Type B pancreatic cell (in vitro differentiated cells): ENCODE results near the gene CALCOCO1. TPM values are rescaled to one million over a fixed set of nuclear protein-coding genes. Genes with fewer than 3 reads are reported as not detected.

Experiments
- DNase-seq: peaks from one replicate; pipeline ENCODE4 v3.0.0; 2021; ENCODE audit warnings: mixed read lengths; ENCODE audit not compliant: unreplicated experiment; ENCODE audit errors: extremely low spot score
- H3K27ac Mint-ChIP-seq: 2 replicates; pipeline ENCODE4 v1.8.0; 2021; ENCODE audit warnings: mild to moderate bottlenecking, mixed read lengths
- H3K27me3 Mint-ChIP-seq: 2 replicates; pipeline ENCODE4 v1.8.0; 2021; ENCODE audit warnings: mixed read lengths
- H3K36me3 Mint-ChIP-seq: 2 replicates; pipeline ENCODE4 v1.8.0; 2021; ENCODE audit warnings: mixed read lengths
- H3K4me1 Mint-ChIP-seq: one replicate; pipeline ENCODE4 v1.8.0; 2021; ENCODE audit warnings: mixed read lengths; ENCODE audit not compliant: unreplicated experiment
- H3K4me3 Mint-ChIP-seq: 2 replicates; pipeline ENCODE4 v1.8.0; 2021; ENCODE audit warnings: mild to moderate bottlenecking, mixed read lengths
- H3K9me3 Mint-ChIP-seq: 2 replicates; pipeline ENCODE4 v1.8.0; 2021; ENCODE audit warnings: mixed read lengths
- CTCF ChIP-seq: fragments of 200-600 bp; sonication (generic); conservative IDR thresholded peaks from 2 replicates; pipeline ENCODE4 v1.5.0; 2021; ENCODE audit warnings: antibody characterized with exemption, mild to moderate bottlenecking
- total RNA-seq: library from RNA; stranded (reverse); gene quantifications from 2 replicates; pipeline ENCODE4 v1.2.1, GENCODE V29; 2021; ENCODE audit warnings: low replicate concordance

Gene CALCOCO1
- total RNA-seq, 1 donor from 2014 or later, result 86.7 TPM

DNA sequence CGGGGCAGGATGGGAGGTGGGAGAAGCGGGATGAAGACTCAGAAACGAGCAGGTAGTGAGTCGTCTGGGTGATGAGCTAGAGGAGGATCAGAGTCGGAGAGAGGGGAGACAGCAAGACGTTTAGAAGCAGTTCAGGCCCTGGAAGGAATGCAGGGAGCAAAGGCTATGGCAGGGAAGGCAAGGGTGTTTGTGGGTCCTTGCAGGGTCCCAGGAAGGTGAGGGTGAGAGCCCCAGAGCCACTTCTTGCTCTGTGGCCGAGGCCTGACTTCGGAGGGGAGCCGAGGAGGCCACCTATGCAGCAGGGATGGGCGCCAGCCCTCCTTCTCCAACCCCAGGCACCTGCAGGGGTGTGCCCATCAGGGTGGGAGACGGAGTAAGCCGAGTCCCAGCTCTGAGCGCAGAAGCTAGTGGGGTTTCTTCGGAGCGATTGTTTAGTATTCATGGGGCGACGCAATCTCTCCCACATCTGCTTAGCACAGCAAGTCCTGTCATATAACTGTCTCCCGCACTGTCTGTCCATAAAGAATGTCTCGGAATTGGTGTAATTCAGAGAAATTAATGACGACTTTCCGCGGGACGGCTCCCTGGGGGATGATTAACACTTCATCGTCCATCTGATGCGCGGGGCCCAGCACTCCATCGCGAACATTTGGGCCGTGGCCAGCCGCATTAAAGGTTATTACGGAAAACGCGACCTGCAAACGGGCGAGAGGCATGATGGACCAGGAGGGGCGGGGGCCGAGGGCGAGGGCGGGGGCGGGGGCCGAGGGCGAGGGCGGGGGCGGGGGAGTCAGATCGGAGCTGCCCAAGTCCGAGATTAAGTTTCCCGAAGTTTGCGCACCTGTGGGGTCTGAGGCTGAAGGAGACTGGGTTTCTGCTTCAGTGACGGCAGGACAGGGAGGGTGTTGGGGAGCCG is 12.2 kb upstream of the CALCOCO1 start:
- no peak for DNase-seq
- Mint-ChIP-seq H3K9me3 (no peaks in the 10 kb centered on the region), H3K27me3 (no peaks in the 10 kb centered on the region)

DNA sequence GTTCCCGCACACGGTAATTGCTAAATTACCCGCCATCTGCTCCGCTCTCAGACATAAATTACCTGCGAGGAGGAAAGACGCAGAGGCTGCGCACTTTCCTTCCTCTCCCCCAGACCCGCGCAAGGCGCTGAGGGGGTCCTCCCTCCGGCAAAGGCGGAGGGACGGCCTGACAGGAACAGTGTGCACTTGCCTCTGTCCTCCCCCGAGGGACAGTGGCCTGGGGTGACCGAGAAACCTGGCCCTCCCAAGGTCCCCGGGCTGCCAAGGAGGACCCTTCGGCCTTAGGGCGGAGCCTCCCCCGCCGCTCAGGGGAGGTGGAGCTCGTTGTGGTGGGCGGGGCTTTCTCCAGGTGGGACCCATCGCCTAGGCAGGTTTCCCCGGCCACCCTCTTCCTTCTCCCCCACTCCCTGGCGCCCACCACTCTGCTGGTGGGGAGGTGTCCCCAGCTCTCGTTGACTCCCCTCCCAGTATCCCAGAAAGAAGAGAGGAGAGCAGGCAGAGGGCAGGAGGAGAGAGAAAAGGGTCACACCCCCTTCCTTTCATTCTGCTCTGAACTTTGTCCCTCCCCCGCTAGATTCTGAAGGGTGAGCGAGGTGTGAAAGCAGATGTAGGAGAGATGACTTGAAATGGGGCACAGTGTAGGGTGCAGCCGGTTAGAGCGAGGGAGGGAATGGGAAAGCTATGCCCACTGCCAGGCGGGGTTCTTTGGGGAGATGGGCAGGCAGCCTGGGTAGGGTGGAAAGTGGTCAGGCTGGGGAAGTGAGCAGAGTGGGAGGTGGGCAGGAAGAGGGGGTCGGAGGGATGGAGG is 11.4 kb upstream of the CALCOCO1 start:
- no peak for DNase-seq
- no peak overlapping the region for H3K27ac Mint-ChIP-seq
- H3K4me3 Mint-ChIP-seq, result peak overlapping the region; percentile 80
- no peak for TF ChIP-seq CTCF
- H3K4me1 Mint-ChIP-seq, result peaks cover 18% of the 10 kb centered on the region
- H3K9me3 Mint-ChIP-seq, result no peaks in the 10 kb centered on the region
- no peaks in the 10 kb centered on the region for H3K27me3 Mint-ChIP-seq
- H3K36me3 Mint-ChIP-seq, result no peaks in the 10 kb centered on the region

More for the DNA sequence above, 12.2 kb upstream of the CALCOCO1 start:
- Mint-ChIP-seq H3K27ac (no peak overlapping the region), H3K36me3 (no peaks in the 10 kb centered on the region), H3K4me1 (peaks cover 20% of the 10 kb centered on the region), H3K4me3 (peak overlapping the region; percentile 80)
- no peak for TF ChIP-seq CTCF

GRCh38 chr12:53737951-53738405 is 10.7 kb upstream of the CALCOCO1 start:
- no peaks in the 10 kb centered on the region for H3K27me3 Mint-ChIP-seq
- H3K4me3 Mint-ChIP-seq, result peak overlapping the region; percentile 80
- no peak for TF ChIP-seq CTCF
- peaks cover 15% of the 10 kb centered on the region for H3K4me1 Mint-ChIP-seq
- no peak for DNase-seq
- no peaks in the 10 kb centered on the region for H3K36me3 Mint-ChIP-seq
- H3K9me3 Mint-ChIP-seq, result no peaks in the 10 kb centered on the region
- H3K27ac Mint-ChIP-seq, result no peak overlapping the region

DNA sequence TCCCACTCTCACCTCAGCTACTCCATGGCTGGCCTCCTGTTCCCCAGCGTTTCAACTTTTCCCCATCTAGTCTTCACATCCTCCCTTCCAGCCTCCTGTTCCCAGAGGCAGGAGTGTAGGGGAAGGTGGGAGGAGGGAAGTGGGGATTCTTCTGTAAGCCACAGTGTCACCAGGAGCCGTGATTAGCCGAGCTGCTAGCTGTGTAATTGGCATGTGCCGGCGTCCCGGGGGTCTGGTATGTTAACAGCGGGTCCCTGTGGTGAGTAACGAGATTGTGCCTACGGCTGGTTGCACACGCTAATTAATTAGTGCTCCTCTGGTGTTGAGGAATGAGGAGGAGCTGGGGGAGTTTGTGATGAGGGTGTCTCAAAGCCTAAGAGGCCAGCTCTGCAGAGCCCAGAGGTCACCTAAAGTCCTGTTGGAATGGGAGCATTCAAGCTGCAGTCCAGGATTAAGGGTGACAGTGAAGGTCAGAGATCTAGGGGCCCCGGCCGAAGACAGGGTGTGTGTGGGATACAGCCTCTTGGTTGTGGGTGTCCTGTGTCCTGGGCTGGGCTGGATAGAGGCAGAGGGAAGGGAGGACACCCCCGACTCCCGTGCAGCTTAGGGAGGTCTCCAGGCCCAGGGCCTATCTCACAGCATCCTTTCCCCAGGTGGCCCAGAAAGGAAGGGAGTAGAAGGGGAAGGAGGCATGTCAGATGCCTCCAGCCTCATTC is 10.0 kb upstream of the CALCOCO1 start:
- H3K27me3 Mint-ChIP-seq, result peaks cover under 1% of the 10 kb centered on the region
- no peak for DNase-seq
- H3K27ac Mint-ChIP-seq, result no peak overlapping the region
- no peak for TF ChIP-seq CTCF
- H3K9me3 Mint-ChIP-seq, result no peaks in the 10 kb centered on the region
- H3K4me1 Mint-ChIP-seq, result peaks cover 15% of the 10 kb centered on the region
- peak overlapping the region; percentile 18 for H3K4me3 Mint-ChIP-seq
- no peaks in the 10 kb centered on the region for H3K36me3 Mint-ChIP-seq

- Mint-ChIP-seq H3K36me3 (no peaks in the 10 kb centered on the region), H3K4me3 (no peak overlapping the region), H3K9me3 (no peaks in the 10 kb centered on the region), H3K27me3 (peaks cover 6% of the 10 kb centered on the region), H3K27ac (no peak overlapping the region), H3K4me1 (peaks cover 15% of the 10 kb centered on the region)
- TF ChIP-seq CTCF, result no peak
- DNase-seq, result no peak
Observed at GRCh38 chr12:53736592-53736991, 9.3 kb upstream of the CALCOCO1 start.
